ENCODE results near the gene NDUFS2.

DNA sequence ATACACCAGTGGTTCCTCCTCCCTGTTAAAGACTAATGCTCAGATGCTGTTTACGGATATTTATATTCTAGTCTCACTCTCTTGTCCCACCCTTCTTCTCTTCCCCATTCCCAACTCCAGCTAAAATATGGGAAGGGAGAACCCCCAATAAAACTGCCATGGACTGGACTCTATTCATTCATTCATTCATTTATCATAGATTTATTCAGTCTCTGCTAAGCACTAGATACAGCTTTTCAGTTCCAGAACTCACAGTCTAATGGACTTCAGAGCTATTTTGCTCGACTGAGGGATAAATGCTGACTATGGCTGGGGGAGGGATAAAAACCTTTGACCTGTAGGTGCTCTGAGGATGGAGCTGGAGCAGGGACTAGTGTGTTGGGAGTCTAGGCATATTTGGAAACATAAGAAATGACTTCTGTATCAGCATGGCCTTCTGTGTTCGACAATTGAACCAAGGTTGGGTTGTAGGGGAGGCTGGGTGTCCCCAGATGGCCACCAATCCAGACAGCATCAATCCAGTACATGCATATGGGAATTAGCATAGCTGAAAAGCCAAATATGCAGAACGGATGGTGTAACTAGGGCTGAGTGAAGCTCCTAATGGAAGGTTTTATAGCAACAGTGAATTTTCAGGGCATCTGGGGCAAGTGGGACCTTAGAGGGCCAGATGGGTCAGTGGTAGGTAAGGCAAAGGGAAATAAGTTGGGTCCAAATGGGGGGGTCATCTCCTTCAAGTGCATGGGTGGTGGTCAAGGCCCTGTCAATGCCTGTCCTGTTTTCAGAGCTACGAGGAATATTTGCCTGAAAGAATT is 17.1 kb downstream of the NDUFS2 start:
- TF ChIP-seq, protein P1, sequence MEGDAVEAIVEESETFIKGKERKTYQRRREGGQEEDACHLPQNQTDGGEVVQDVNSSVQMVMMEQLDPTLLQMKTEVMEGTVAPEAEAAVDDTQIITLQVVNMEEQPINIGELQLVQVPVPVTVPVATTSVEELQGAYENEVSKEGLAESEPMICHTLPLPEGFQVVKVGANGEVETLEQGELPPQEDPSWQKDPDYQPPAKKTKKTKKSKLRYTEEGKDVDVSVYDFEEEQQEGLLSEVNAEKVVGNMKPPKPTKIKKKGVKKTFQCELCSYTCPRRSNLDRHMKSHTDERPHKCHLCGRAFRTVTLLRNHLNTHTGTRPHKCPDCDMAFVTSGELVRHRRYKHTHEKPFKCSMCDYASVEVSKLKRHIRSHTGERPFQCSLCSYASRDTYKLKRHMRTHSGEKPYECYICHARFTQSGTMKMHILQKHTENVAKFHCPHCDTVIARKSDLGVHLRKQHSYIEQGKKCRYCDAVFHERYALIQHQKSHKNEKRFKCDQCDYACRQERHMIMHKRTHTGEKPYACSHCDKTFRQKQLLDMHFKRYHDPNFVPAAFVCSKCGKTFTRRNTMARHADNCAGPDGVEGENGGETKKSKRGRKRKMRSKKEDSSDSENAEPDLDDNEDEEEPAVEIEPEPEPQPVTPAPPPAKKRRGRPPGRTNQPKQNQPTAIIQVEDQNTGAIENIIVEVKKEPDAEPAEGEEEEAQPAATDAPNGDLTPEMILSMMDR (IDR thresholded peaks at IDR 0.05) = no peak
- TF ChIP-seq POLR2A (IDR thresholded peaks at IDR 0.05) = no peak
- TF ChIP-seq POLR2AphosphoS5 (IDR thresholded peaks at IDR 0.05) = no peak

Measured in breast epithelium (tissue), 3 donors.